Large intestine (tissue), 3 donors: ENCODE results near the gene SLC22A5. TPM values are rescaled to one million over a fixed set of nuclear protein-coding genes. Genes with fewer than 3 reads are reported as not detected.
A peak's percentile ranks its signal among the peaks of the same experiment; 100 is the strongest.
"Not testable (repeated sequence)": the region's sequence is repeated elsewhere in the genome, so short reads cannot be mapped to it uniquely, and the experiment has no call there.

Source experiments
- DNase-seq, 2 donors: peaks; one replicate each; pipeline versions ENCODE4 v3.0.0 to v3.0.0-alpha.2; 2013
- H3K27ac ChIP-seq: one replicate; pipeline ENCODE4 v1.5.1; 2013; ENCODE audit warnings: low read length
- H3K27me3 ChIP-seq: 2 replicates; pipeline ENCODE4 v1.6.1; 2013; ENCODE audit warnings: low read length; ENCODE audit not compliant: control insufficient read depth, insufficient read depth
- H3K36me3 ChIP-seq: 2 replicates; pipeline ENCODE4 v1.6.1; 2013; ENCODE audit warnings: low read length; ENCODE audit not compliant: control insufficient read depth, insufficient read depth
- H3K4me1 ChIP-seq: one replicate; pipeline ENCODE4 v1.6.1; 2013; ENCODE audit warnings: low read length; ENCODE audit not compliant: control insufficient read depth, insufficient read depth
- H3K4me3 ChIP-seq: one replicate; pipeline ENCODE4 v1.5.1; 2013; ENCODE audit warnings: low read length
- H3K9me3 ChIP-seq: one replicate; pipeline ENCODE4 v1.6.1; 2013; ENCODE audit warnings: mild to moderate bottlenecking, low read depth, low read length, moderate library complexity; ENCODE audit not compliant: control insufficient read depth
- WGBS: methylation state at CpG from one replicate; pipeline ENCODE4 v1.1.5; 2013; ENCODE audit warnings: low lambda C conversion rate; ENCODE audit not compliant: insufficient coverage; 5-methylcytosine and 5-hydroxymethylcytosine counted together
- polyA plus RNA-seq: library from polyadenylated mRNA; unstranded; fragments of 120-200 nt; gene quantifications from one replicate; pipeline ENCODE4 v1.2.1, GENCODE V29; 2013

The SLC22A5 gene
- polyA plus RNA-seq, 1 donor: 35.1 TPM

GRCh38 chr5:132435447-132435846 lies 65.9 kb downstream of the SLC22A5 start:
- H3K4me3 ChIP-seq: no peak overlapping the region
- no peaks in the 10 kb centered on the region for H3K27me3 ChIP-seq
- H3K36me3 ChIP-seq: no peaks in the 10 kb centered on the region
- H3K27ac ChIP-seq: peak overlapping the region; percentile 78
- no CpG with 5 or more reads among the region's 2 CpGs for WGBS
- DNase-seq: no peak
- H3K9me3 ChIP-seq: no peaks in the 10 kb centered on the region
- peaks cover 58% of the 10 kb centered on the region for H3K4me1 ChIP-seq

DNA sequence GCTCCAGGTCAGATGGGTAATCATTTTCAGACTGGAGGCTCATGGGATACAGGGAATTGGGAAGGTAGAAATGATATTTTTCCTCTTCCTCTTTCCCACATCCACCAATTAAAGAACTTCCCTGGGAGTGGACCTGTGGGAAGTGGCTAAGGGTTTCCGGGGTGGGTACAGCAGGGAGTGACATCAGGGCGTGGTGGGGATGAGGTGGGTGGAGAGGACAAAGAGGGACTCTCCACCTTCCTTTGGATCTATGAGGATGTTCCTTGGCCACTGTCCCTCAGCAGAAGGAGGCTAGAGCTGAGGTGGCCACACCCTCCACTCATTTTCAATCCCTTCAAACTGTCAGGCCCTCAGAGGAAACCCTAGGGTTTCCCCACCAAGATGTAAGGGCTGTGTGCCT lies 66.4 kb downstream of the SLC22A5 start:
- no CpG with 5 or more reads among the region's 2 CpGs for WGBS
- no peaks in the 10 kb centered on the region for H3K9me3 ChIP-seq
- no peaks in the 10 kb centered on the region for H3K36me3 ChIP-seq
- peak overlapping the region; percentile 78 for H3K27ac ChIP-seq
- no peak for DNase-seq
- no peak overlapping the region for H3K4me3 ChIP-seq
- no peaks in the 10 kb centered on the region for H3K27me3 ChIP-seq
- H3K4me1 ChIP-seq: peaks cover 58% of the 10 kb centered on the region

GRCh38 chr5:132436936-132437335 lies 67.4 kb downstream of the SLC22A5 start:
- Histone ChIP-seq H3K27me3 (no peaks in the 10 kb centered on the region), H3K9me3 (no peaks in the 10 kb centered on the region), H3K4me3 (no peak overlapping the region), H3K36me3 (no peaks in the 10 kb centered on the region), H3K27ac (peak overlapping the region; percentile 46), H3K4me1 (peaks cover 50% of the 10 kb centered on the region)
- no CpG with 5 or more reads among the region's 3 CpGs for WGBS
- no peak for DNase-seq

DNA sequence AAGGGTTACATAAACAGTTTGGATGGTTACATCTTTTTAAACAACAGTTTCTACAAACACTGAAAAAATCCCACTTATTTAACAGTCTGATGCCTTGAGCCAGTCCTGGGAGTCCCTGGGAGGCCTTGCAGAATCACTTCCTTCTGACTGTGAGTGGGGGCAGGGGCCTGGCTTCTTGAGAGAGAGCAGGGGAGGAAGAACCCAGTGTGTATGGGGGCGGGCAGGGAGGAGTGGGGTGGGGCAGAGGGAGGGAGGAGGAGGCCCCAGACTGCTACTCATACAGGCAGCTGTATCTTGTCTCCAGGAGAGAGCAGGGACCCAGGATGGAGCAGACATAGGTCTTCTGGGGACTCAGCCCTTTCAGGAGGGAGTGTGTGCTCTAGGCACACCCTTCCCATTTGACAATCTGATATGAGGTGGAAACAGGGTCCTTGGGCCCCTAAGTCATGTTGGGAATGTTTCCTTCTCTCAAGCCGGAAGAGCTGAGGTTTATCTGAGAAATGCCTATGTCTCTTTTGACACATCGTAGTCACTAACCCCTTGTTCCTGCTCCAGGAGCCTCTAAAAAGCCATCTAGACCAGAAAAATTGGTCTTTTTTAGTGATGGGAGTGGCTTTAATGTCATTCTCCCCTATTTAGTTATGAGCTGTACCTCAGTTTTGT lies 68.2 kb downstream of the SLC22A5 start:
- WGBS: no CpG with 5 or more reads among the region's 3 CpGs
- Histone ChIP-seq H3K27me3 (no peaks in the 10 kb centered on the region), H3K36me3 (no peaks in the 10 kb centered on the region), H3K4me1 (peaks cover 42% of the 10 kb centered on the region), H3K4me3 (no peak overlapping the region), H3K9me3 (no peaks in the 10 kb centered on the region), H3K27ac (peak overlapping the region; percentile 46)
- peak; percentile 76 to 82 for DNase-seq

DNA sequence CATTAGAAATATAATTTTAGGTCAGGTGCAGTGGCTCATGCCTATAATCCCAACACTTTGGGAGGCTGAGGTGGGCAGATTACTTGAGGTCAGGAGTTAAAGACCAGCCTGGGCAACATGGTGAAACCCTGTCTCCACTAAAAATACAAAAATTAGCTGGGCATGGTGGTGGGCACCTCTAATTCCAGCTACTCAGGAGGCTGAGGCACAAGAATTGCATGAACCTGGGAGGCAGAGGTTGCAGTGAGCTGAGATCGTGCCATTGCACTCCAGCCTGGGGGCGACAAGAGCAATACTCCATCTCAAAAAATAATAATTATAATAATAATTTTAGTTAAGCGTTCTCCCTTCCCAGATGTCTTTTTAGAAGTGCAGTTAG lies 68.7 kb downstream of the SLC22A5 start:
- Histone ChIP-seq H3K27ac (peak overlapping the region; percentile 42), H3K4me1 (peaks cover 36% of the 10 kb centered on the region)
- not testable (repeated sequence) for H3K27me3 ChIP-seq, DNase-seq, H3K4me3 ChIP-seq, H3K36me3 ChIP-seq, H3K9me3 ChIP-seq
- WGBS: no CpG with 5 or more reads among the region's 3 CpGs

DNA sequence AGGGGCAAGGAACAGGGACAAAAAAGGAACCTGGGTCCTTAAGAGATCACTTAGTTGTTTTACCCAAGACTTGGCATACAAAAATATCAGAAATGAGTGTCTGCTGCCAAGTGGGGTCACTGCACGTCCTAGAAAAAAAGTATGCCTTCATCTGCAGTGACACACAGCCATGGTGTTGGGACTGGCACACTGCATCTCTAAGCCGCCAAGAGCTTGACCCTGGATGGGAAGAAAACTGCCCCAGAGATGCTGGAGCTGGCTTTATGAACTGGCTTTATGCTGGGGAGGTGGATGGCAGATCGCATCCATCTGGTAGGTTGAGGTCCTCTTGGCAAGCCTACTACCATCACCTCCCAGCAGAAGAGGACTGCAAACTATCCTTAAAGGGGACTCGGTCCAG lies 69.4 kb downstream of the SLC22A5 start:
- H3K4me1 ChIP-seq: peaks cover 36% of the 10 kb centered on the region
- DNase-seq: no peak
- H3K27me3 ChIP-seq: no peaks in the 10 kb centered on the region
- H3K9me3 ChIP-seq: no peaks in the 10 kb centered on the region
- no peak overlapping the region for H3K4me3 ChIP-seq
- WGBS: no CpG with 5 or more reads among the region's 4 CpGs
- H3K36me3 ChIP-seq: no peaks in the 10 kb centered on the region
- H3K27ac ChIP-seq: peak overlapping the region; percentile 20

DNA sequence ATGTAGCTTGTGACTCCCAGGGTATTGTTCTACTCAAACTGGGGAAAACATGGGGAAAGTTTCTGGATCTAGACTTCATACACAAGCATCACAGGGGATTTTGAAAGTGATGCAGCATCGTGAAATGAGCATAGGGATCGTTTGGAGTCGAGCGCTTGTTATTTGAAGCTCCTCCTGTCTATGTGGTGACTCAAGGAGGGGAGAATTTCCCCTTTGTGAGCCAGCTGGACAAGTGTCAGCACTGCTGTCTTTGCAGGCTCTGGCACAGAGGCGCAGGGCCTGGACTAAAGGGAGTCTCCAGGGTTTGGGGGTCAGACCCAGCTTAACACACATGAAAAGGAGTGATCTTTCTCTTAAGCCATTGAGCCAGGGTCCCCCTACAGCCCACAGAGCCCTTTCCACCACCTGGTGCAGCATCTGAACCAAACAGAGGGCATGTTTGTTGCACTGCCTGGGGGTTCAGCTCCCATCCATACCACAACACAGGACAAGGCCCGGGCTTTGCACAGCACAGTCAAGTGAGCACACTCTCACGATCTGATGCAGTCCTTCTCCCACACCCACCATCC lies 70.1 kb downstream of the SLC22A5 start:
- Histone ChIP-seq H3K4me3 (no peak overlapping the region), H3K36me3 (no peaks in the 10 kb centered on the region), H3K9me3 (no peaks in the 10 kb centered on the region), H3K27ac (peak overlapping the region; percentile 20), H3K27me3 (no peaks in the 10 kb centered on the region), H3K4me1 (peaks cover 35% of the 10 kb centered on the region)
- WGBS: 100% methylated on average over 1 of the region's 7 CpGs
- no peak for DNase-seq

- DNase-seq: no peak
- Histone ChIP-seq H3K4me1 (peaks cover 21% of the 10 kb centered on the region), H3K4me3 (no peak overlapping the region), H3K36me3 (no peaks in the 10 kb centered on the region), H3K9me3 (no peaks in the 10 kb centered on the region), H3K27me3 (no peaks in the 10 kb centered on the region), H3K27ac (no peak overlapping the region)
- no CpG with 5 or more reads among the region's 7 CpGs for WGBS
Measured at GRCh38 chr5:132444061-132444460, 74.6 kb downstream of the SLC22A5 start.

Other genes starting within 250 kb of the SLC22A5 start
- 34.8 TPM for gene P4HA2, start 141.9 kb upstream of the SLC22A5 start, polyA plus RNA-seq
- 17.9 TPM for gene PDLIM4, start 112.0 kb upstream of the SLC22A5 start, polyA plus RNA-seq
- gene SLC22A4, start 75.3 kb upstream of the SLC22A5 start, polyA plus RNA-seq: 9.6 TPM
- gene IRF1, start 121.1 kb downstream of the SLC22A5 start, polyA plus RNA-seq: 100 TPM
- gene IL5, start 173.8 kb downstream of the SLC22A5 start, polyA plus RNA-seq: 0.07 TPM
- 31.1 TPM for gene RAD50, start 187.3 kb downstream of the SLC22A5 start, polyA plus RNA-seq